OCI-LY1 (cell line): ENCODE measurements around the gene SKAP1.

Source experiments
- EZH2 ChIP-seq: fragments of 200-600 bp; sonication (generic), shearing (Covaris generic); IDR thresholded peaks from 2 replicates; pipeline ENCODE4 v1.8.0; 2017; ENCODE audit warnings: borderline replicate concordance, mixed run types, mild to moderate bottlenecking, antibody characterized with exemption, low read length, moderate library complexity, mixed read lengths
- TF ChIP-seq, protein P1 (sequence below): fragments of 200-600 bp; sonication (generic), shearing (Covaris generic); IDR thresholded peaks from 2 replicates; pipeline ENCODE4 v1.5.1; 2017; ENCODE audit warnings: mild to moderate bottlenecking, antibody characterized with exemption, low read length, moderate library complexity, mixed read lengths

GRCh38 chr17:48340916-48341315 is 89.1 kb downstream of the SKAP1 start:
- TF ChIP-seq, protein P1, sequence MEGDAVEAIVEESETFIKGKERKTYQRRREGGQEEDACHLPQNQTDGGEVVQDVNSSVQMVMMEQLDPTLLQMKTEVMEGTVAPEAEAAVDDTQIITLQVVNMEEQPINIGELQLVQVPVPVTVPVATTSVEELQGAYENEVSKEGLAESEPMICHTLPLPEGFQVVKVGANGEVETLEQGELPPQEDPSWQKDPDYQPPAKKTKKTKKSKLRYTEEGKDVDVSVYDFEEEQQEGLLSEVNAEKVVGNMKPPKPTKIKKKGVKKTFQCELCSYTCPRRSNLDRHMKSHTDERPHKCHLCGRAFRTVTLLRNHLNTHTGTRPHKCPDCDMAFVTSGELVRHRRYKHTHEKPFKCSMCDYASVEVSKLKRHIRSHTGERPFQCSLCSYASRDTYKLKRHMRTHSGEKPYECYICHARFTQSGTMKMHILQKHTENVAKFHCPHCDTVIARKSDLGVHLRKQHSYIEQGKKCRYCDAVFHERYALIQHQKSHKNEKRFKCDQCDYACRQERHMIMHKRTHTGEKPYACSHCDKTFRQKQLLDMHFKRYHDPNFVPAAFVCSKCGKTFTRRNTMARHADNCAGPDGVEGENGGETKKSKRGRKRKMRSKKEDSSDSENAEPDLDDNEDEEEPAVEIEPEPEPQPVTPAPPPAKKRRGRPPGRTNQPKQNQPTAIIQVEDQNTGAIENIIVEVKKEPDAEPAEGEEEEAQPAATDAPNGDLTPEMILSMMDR, result no peak
- no peak for TF ChIP-seq EZH2
